Stimulated activated CD8-positive, alpha-beta memory T cell treated with anti-CD3 and anti-CD28 coated beads, Interleukin-15, amount 100 ng/mL, for 1 hour (primary cell): ENCODE results near the gene ACP3.
A peak's percentile ranks its signal among the peaks of the same experiment; 100 is the strongest.

ENCODE experiments used
- DNase-seq: peaks from one replicate; pipeline ENCODE4 v3.0.0-alpha.2; 2020; ENCODE audit warnings: low read depth

ACP3 gene

DNA sequence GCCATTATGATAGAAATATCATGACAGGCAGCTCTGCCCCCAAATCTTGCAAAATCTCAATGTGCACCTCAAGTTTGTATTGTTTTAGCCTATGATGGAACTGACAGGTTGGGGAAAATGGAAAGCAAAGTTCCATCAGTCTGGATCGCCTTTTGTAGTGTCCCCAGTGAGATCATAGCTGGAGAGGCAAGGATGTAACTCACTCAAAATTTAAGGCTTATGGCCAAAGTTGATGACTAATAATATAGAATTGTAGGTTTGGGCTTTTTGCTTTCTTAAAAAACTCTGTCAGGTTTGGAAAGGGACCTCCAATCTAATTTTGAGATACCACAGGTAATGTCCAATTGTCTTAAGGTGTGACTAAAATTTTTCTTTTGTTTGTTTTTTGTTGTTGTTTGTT, 1.4 kb upstream of the ACP3 start:
- DNase-seq = no peak

- no peak for DNase-seq
Measured at GRCh38 chr3:132318451-132318850, 1.2 kb downstream of the ACP3 start.

DNA sequence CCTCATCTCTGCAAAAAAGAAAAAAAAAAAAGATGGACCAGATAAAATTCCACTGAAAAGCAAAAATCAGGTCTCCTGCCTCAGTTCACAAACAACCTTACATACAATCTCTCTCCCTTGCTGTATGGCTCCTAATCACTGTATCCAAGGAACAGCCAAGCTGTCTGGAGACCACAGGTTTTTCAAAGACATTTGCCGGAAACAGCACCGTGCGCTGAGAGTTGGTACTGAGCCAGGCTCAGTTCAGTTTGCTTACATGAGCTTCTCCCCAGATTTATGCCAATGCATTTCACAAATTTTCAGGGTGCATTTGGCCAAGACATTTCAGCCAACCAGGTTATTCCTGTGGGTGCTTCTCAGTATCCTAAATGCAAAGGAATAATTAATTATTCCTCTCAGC, 4.1 kb downstream of the ACP3 start:
- DNase-seq = no peak

GRCh38 chr3:132325103-132325606, 7.9 kb downstream of the ACP3 start:
- no peak for DNase-seq

DNA sequence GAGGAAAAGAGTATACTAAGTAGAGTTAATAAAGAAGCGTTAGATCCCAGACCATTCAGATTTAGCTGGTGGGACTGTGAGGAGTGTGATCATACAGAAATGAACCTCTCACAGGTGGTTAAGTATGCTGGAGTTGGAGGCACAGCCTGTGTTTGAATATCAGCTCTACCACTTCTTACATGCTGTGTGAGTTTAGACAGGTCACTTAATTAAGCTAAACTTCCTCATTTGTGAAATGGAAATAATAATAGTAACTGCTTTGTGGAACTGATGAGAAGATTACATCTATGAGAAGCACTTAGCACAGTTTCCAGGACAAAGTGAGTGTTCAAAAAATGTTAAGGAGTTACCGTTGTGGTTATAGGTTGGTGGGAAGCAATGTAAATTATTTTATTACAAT, 8.4 kb downstream of the ACP3 start:
- DNase-seq = no peak

GRCh38 chr3:132326251-132326650, 9.0 kb downstream of the ACP3 start:
- DNase-seq = no peak

- no peak for DNase-seq
Measured at GRCh38 chr3:132332082-132332481, 14.9 kb downstream of the ACP3 start.

- no peak for DNase-seq
Measured at GRCh38 chr3:132332508-132332907, 15.3 kb downstream of the ACP3 start.

- DNase-seq = no peak
Measured at GRCh38 chr3:132341746-132342145, 24.5 kb downstream of the ACP3 start.

DNA sequence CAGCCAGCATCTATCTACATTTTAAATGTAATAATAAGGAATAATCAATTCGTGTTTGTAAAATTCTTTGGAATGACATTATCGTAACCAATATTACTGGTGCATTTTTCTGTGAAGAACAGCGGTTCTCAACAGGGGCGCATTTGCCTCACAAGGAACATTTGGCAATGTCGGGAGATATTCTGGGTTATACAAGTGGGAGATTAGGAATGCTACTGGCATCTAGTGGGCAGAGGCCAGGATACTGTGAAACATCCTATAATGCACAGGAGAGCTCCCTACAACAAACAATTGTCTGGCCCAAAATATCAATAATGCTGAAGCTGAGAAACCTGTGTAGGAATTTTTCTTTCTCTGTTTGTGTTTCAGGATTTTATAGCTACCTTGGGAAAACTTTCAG, 25.0 kb downstream of the ACP3 start:
- no peak for DNase-seq

- DNase-seq = no peak
Measured at GRCh38 chr3:132342610-132343009, 25.4 kb downstream of the ACP3 start.

DNA sequence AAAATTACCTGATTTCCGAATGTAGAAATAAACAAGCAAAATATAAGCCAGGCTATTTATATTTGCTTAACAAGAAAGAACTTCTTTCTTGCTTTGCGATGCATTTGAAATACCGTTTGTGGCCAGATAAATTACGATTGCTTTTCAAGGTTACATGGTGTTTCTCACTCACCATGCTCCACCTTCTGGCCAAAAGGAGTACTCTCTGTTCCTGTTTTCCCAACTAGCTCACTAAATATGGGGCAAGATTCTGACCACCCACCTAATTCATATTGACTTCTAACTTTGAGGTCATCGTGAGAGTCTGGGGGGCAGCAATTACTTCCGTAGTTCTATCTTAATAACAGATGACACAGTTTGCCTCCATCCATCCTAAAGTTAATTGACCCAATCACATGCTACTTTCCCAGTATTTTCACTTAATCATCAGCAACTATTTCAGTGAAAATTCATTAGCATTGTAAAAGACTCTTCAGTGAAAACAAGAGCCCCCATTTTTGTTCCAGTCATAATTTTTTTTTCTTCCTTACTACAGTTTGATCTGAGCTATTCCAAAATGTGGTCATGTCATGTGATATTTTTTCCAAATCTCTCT, 25.9 kb downstream of the ACP3 start:
- DNase-seq = no peak

DNA sequence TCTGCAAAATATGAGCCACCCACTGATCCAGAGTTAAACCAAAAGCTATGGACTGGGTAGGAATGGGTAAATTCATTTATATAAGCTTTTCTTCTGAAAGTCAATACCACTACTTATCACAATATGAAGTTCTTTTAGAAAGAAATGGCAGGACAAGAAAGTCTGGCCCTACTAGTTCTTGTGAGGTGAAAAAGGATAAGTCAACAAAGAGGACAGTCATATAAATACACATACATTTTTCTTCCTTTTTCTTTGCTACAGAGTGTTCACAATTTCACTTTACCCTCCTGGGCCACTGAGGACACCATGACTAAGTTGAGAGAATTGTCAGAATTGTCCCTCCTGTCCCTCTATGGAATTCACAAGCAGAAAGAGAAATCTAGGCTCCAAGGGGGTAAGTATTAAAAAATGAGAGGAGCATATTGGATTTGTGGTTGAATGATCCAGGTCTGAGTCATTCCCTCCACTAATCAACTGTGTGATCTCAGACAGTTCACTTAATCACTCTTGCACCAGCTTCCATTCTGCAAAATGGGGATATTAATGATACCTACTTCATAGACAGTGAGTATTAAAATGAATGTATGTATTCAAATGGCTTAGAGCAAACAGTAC, 27.6 kb downstream of the ACP3 start:
- no peak for DNase-seq

DNA sequence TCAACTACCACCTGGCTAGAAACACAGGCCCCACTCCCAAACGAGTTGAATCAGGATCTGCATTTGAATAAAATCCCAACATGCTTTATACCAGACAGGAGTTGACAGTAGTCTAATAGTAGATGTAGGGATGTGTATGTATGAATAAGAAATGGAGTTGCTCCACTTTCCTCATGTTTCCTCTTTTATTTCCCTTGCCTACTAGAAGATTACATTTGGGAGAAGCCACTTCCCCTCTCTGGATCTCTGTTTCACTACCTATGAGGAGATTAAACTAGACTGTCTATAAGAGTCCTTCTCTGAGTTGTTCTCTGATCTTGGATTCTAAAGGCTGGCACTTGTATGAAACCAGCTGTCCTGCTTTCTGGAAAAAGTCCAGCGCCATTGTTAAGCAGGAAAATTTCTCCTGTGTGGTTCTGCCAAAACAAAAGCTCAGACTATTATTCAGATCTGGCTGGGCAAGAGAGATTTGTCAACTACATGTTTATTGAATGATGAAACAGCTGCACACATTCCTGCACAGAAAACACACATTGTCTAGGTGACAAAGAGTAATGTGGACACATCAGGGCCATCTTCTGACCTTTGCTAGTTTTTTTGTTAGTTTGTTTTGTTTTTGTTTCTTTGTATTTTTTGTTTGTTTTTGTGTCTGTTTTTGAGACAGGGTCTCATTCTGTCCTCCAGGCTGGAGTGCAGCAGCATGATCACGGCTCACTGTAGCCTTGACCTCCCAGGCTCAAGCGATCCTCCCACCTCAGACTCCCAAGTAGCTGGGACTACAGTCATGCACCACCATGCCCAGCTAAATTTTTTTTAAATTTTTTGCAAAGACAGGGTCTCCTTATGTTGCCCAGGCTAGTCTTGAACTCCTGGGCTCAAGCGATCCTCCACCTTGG, 29.9 kb downstream of the ACP3 start:
- no peak for DNase-seq

- DNase-seq = no peak
Measured at GRCh38 chr3:132347811-132348210, 30.6 kb downstream of the ACP3 start.

- no peak for DNase-seq
Measured at GRCh38 chr3:132348531-132348930, 31.3 kb downstream of the ACP3 start.

- DNase-seq = no peak
Measured at GRCh38 chr3:132350814-132351213, 33.6 kb downstream of the ACP3 start.

GRCh38 chr3:132351222-132351806, 34.1 kb downstream of the ACP3 start:
- DNase-seq = no peak

GRCh38 chr3:132352556-132353143, 35.4 kb downstream of the ACP3 start:
- peak; percentile 49 for DNase-seq

DNA sequence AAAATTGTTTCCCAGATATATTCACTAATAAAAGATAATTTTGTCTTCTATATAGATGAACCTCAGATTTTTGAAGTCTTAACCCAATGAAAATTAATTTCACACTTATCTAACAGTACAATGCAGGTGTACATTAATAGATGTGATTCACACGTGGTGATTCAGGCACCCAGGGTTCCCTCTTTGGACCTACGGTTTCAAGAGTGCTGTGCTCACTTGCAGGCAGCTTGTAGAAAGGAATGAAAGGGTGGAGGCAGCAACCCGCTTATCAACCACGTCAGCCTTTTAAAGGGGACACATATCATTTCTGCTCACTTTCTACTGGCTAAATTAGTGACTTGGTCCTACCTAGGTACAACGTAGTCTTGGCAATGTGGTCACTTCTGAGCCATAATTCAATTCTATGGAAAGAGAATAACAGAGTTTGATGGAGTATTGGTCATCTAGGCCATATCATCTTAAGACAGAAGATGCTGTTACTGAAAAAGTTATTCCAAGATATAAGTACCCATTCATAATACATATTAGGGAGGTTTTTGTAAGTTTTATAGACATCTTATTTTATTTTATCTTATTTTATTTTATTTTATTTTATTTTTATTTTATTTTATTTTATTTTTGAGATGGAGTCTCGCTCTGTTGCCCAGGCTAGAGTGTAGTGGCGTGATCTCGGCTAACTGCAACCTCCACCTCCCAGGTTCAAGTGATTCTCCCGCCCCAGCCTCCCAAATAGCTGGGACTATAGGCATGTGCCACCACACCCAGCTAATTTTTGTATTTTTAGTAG, 37.9 kb downstream of the ACP3 start:
- no peak for DNase-seq

GRCh38 chr3:132356568-132356967, 39.4 kb downstream of the ACP3 start:
- DNase-seq = no peak
